HG03469 (cell line): ENCODE measurements around the gene DRD3.
A peak's percentile ranks its signal among the peaks of the same experiment; 100 is the strongest.

Source experiments
- ATAC-seq: cut with Tn5 transposase; IDR thresholded peaks from one replicate; pipeline ENCODE4 v1.9.1; 2021; ENCODE audit warnings: mild to moderate bottlenecking, moderate library complexity, moderate number of reproducible peaks; ENCODE audit not compliant: unreplicated experiment

The DRD3 gene

DNA sequence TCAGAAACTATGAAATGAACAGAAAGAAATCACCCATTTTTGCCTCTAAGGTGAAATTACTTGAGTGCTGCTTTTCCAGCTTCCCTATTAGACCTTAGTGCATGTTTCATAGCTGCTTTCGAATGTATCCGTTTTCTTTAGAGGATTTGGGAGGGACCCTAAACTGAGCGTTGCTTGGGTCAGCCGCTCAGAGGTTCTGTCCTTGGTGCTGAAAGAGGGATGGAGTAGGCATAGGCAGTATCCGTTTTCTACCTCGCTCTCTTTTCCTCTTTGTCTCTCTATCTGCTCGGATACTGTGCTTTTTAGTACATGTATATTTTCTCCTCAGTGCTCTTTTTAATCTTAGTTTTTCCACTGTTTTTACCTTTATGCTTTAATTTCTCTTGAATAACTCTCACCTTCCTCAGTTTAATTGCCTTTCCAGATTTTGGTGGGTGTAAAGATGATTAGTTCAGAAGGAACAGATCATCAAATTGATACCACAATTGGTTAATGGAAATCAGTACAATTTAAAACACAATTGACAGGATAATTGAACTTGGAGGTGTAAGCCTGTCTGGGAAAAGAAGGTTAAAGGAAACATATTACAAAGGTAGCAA is at the start of gene DRD3:
TSS of gene DRD3 (minus strand) at position 283 of the 599 bp plus-strand sequence. CDS start 7,060 bp downstream, outside the sequence.
- no peak for ATAC-seq

DNA sequence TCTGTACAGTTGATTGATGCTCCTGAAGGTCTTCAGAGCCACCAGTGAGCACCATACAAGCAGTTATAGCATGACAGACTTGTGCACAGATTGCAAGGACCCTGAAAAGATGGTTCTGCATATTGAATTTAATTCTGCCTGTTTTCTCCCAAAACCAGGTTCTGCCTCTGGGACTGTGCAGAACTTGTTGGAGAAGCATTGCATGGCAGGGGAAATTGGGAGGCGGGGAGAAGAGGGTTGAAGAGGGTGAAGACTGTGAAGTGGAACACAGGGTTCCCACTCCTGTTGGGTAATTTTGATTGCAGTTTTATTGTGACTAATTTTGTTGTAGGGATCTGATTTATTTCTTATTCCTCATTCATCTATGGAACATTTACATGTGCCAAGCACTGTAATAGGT is 48.2 kb upstream of the DRD3 start:
- no peak for ATAC-seq

DNA sequence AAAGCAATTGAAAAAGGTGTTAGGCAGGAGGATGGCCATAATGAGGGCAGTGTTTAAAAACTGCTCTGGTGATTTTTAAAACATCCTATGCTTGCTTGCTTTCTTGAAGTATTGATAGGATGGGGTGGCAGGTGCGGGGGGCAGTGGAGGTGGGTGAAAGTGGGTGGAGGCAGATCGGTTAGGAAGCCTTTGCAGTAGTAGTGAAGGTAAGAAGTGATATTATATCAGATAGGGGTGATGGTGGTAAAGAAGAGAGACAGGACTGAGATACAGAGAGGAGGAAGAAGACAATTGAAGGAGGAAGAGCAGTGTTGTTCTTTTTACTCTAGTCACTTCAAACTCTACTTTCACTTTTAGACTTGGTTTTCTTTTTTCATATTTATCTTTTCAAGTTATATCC is 47.5 kb upstream of the DRD3 start:
- no peak for ATAC-seq

DNA sequence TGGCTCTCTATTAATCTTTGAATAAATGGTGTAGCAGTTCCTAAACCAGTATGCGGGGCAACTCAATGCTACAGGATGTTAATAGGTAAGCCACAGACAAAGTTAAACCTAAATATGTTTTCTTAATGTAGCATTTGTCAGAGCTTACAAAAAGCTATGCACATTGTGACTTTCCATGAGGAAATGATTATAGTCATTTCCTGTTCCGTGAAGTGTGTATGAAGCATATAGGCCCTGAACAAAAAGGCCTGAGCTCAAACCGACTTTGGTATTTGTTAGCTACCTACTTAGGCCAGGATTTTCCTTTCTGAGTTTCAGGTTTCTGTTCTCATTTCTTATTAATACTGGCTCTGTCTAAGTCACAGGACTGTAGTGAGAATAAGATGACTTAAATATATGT is 44.3 kb upstream of the DRD3 start:
- peak; percentile 88 for ATAC-seq

DNA sequence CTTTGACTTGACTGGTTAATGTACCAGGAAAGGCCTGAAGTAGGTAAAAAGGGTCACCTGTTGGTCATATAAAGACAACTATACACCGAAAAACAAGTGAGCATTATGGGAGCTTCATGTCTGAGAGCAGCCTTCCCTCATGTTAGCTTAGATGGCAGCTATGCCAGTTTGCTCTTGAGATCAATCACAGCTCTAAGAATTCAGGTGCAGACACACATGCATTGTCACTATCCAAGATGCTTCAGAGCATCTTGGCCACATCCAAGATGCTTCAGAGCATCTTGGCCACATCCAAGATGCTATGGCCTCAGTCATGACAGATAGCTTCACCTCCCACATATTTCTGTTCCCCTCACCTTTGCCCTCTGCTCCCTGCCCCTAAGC is 43.0 kb upstream of the DRD3 start:
- no peak for ATAC-seq

DNA sequence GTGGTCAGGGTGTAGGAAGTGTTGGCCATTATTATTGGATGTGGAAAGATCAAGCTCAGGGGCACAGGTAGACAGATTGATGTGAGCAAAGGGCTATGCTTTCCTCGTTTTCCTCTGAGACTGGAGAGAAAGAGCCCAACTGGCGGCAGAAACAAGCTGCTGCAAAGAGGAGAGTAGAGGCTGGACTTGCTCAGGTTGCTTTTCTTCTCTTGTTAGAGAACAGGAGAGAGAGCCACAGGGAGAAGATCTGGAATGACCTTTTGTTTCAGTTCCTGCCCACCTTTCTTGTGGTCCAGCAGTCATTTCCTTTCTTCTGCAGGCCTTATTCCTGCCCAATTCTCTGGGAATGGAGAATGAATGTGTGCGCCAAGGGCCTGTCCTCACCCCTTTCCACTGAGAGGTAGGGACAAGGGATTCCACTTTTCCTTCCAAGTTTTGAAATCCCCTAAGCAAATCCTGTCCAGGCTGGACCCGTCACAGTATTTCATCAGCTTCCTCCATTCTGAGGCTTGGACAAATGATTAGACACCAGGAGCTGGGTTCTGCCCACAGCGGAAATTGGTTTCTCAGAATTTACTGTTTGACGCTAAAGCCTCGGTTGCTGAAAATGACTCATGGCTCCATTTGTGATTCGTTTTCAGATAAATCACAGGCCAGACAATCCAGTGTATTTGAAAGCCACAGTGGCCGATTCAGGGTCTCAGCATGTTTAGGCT is 42.5 kb upstream of the DRD3 start:
- no peak for ATAC-seq

DNA sequence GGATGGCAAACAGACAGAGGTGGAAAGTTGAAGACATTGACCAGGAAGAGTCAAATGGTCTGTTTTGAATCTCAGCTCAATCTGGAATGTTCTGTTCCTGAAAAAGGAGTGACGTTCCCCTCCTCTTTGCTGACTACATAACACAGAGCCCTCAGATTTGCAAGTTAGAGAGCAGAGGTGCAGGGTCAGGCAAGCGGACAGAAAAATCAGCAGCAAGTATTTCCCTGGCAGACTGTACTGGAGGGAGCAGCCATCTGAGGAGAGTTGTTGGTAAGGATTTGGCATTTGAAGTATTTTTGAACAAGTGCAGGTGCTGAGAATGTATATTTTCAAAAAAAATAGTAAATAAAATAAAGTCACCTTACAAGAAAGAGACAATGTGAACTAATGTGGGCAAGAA is 40.9 kb upstream of the DRD3 start:
- ATAC-seq = no peak

DNA sequence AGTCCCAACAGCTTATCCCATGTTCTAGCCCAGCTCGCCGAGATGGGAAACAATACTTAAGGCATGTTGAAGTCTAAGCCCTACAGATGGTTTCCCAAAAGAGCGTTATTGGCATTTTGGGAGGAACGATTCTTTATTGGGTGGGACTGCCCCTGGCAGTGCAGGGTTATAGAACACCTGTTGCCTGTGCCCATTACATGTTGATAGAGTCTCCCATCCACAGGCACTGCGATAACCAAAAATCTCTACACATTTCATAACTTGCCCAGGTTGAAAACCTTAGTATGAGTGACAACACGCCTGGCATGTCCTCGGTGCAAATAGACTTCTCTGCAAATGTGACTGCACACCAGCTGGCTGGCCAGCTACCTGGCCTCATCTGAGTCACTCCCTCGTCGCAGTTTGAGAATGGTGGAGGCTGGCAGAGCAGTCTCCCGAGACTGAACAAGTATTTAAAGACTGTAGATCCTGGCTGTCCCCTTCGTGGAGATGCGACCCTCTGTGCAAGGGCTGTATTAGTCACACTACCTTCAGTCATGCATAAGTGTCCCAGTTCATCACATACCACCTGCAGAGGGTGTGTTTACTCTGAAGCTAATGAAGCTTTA is 39.8 kb upstream of the DRD3 start:
- ATAC-seq = no peak

DNA sequence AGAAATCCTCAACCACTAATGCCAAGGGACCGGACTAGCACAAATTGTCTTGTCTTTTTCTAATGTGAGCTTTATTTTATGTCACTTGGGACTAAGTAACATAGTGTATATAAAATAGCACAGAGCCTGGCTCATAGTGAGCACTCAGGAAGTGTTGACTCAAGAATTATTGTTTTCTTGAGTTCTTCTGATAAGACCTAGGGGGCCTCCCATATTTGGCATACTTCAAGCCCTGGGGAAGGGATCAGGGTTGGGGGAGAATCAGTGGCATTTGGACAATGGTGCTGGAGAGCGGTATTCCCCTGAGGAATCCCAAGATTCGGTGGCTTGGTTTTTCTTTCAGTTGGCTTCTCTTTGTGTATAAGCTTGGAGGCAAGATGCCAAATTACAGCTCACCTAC is 39.2 kb upstream of the DRD3 start:
- ATAC-seq = no peak

DNA sequence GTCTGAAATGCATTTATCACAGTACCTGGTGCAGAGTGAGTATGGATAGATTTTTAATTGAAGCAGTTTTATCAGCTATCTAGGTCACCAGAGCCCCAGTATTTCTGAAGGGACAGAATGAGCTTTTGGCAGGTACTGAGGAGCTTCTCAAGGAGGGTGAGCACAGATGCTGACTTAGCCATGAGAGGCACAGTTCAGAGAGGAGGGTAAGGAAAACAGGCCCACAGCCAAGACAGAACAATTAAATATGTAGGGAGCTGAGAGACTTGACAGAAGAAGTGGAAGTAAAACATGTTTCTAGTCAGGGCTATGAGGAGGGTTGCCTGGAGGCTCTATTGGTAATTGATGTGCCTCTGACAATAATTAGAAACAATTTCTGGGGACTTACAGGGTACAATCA is 38.4 kb upstream of the DRD3 start:
- ATAC-seq = no peak

DNA sequence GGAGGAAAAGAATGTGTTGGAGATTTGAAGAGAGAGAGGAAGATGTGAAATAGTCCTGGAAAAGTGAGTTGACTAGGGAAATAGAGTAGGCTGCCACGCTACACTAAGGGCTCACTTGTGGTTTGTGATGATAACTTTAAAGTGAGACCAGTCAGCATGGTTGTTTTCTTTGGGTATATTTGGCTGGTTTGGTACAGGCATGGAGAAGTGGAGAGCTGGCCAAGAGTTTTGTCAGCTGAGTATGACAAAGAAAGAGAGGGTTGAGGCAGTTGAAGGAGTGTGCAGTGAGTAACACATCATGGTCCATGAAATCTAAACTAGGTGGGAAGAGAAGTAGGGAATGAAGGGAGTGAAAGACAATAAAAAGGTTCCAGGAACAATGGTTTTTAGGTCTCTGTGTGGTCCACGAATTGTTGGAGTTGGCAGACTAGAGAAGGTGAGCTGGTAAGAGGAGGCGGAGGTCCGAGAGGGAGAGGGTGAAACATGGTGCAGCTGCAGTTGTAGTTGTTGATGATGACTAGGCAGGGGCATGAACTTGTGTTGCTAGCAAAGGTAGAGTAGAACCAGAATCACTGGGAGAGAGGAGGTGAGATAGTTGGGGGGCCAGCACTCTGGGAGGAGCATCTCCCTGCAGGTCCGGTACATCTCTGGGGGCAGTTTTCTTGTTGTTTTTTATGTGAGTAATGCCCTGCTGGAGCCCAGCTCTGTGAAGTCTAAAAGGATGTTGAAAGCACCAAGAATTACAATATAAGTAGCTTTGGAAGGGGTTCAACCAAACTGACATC is 37.5 kb upstream of the DRD3 start:
- ATAC-seq = no peak

DNA sequence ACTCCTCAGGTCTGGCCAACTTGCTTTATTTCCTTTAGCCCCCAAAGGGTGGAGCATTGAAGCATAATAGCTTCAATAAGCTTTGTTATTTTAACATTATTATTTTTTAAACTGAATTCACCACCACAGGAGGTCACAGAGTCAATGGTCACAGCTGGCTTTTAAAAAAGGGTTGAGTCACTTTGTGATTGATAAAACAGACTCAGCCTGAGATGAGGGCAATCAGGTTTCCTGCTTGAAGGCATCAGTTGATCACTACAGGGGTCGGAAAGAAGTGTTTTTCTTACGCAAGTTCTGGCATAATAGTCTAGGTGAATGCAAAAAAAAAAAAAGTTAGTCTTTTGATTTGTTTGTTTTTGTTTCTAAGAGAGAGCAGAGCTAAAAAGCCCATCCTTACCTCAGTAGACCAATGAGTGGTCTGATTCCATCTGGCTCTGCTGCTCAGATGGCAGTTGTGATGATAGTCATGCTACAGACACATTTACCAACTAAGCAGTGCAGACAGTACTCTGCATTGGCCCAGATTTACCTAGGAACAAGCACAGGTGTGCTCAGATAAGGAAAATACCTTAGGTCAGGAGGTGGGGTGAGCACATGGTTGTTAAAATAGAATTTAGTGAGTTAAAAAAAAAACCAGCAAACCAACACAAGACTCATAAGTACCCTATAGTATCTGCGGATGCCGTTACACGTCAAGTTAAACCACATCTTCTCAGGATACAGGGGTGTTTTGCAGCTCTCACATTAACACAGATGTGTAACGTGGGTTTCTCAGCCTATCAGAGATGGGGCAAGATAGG is 35.9 kb upstream of the DRD3 start:
- ATAC-seq = peak; percentile 12

DNA sequence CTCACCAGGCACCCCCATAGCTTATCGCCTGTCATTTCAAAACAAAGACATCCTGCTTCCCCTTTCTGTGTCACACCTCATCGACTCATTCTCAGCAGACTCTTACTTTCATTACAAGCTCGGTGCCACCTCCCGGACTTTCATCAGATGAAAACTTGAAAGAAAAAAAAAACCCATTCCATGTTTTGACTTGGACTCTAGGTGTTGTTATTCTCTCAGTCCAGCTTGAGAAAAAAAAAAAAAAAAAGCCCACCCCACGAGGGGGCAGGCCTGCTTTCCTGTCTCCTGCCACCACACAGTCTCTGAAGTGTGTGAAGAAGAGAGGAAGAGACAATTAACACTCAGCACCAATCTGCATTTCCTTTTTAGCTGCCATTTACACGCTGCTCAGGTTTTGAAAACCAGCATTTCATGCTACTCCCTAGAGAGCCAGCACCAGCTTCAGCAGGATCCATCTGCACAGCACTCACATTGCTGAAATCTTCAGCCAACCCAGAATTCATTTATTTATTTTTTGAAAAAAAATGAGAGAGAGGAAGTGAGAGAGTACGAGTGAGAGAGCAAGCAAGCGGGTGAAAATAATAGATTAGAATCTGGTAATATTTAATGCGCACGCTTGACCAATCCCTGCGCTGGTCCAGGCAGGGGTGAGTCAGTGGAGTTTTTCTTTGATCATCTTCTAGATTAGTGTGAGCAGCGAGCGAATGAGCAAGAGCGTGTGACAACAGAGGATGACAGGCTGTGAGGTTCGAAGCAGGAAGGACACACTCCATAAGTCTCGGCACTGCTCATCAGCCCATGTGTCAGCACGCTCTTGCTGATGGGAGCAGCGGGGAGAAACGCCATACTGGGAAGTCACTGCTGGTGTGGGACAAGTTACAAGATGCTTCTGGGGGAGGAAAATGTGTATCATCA is 35.0 kb upstream of the DRD3 start:
- peak; percentile 54 for ATAC-seq

DNA sequence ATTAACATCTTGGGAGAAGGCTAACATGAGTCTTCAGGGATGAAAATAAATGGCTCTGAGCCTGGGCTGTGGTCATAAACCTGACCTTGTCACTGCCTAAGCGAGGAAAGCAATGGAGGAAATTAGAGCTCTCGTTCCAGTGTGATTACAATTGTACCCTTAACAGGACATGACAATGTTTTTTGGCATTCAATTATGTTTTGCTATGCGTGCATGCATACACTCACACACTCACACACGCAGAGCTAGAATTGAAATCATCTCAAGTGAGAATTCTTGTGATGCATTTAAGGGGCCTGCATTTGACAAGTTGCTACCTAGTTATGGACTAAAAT is 34.4 kb upstream of the DRD3 start:
- no peak for ATAC-seq

DNA sequence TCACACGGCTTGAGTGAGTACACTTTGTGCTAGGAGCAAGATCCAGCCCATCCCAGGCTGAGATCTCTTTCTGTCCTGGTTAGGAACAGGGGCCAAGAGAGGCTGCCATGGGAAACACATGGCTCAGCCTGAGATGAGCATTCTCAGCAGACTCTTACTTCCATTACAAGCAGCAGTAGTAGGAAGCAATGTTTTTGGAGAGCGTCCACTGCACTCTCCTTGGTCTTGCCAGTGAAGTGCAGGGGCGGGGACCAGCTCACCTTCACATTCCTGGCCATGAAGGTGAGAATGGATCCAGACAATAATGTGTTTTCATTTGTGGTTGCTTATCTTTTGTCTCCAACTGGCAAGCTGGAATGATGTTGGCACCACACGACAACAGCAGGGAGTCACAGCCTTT is 33.8 kb upstream of the DRD3 start:
- ATAC-seq = no peak

DNA sequence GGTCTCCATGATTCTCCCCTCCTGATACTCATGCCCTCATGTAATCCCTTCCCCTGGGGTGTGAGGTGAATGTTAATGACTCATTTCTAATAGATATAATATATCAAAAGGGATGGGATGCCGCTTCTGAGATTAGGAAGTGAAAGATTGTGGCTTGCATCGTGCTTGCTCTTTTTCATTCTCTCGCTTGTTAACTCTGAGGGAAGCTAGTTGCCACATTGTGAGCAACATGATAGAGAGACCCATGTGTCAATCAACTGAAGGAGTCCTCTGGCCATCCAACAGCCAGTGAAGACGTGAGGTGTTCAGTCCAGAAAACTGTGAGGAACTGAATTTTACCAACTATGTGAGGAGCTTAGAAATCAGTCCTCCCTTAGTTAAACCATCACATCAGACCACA is 28.9 kb upstream of the DRD3 start:
- ATAC-seq = peak; percentile 92

DNA sequence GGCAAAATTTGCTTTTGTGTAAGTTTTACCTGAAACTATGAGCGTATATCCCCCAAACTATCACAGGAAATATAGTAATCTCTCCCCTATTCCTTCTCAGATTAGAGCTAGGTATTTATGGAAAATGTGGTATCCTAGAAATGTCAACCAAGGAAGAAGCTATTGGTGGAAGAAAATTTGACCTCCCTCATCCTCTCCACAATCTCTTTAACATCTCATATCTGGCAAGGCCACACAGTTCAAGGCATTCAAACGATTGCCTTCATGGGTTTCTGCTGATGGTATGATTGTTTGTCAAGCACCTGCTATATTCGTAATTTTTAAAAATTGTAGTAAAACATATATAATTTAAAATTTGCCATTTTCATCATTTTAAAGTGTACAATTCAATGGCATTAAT is 27.5 kb upstream of the DRD3 start:
- no peak for ATAC-seq

DNA sequence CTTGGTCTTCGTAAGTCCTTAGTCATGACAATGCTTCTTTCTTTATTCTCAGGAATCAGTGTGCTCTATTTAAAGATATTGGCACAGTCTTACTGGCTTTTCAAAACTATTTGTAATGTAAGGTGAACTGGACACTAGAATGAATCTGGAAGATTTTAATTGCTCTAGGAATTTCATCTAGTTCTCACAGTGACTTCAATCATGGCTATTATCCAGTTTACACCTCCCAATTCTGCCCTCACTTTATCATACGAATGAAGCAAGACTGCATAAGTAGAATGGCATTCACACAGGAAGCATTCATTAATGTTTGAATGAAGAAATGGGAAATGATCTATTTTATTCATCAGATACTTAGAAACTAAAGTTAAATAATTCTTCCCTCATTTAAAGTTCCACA is 26.7 kb upstream of the DRD3 start:
- no peak for ATAC-seq

DNA sequence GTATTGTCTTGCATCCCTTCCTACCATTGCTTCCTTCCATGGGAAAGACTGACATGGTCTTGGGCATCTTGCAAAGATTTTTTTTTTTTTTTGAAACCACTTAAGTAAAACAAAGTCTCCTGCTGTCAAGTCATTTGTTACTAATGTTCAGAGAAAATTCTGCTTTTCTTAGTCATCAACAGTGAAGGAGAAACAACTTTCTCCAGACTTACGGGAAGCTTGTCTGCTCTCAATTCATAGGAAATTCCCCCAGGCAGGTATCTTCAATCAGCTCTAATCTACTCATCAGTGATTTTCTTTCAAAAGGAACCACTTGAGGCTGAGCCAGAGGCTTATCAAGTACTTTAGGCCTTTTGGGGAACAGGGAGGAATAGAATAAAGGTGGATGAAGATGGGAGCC is 15.9 kb upstream of the DRD3 start:
- no peak for ATAC-seq

DNA sequence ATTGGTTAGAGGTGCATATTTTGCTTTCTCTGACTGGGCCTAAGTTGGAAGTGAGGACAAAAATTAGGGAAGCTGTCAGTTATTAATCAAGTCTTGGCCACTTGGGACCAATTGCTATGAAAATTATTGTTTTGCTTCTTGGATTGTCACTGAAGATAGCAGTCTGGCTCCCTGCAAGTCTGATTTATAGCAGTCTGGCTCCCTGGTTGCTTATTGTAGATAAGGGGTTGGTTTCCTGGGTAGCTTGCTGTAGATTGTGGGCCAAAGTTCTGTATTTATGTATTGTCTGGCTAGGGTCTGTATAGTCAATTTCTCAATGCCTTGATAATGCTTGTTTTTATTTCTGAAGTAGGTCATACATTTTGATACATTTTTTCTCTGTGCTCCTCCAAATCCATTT is 13.3 kb upstream of the DRD3 start:
- ATAC-seq = no peak
